ENCODE measurements around the gene SLC25A1.
"Not testable (repeated sequence)": the region's sequence is repeated elsewhere in the genome, so short reads cannot be mapped to it uniquely, and the experiment has no call there.

Gene SLC25A1

GRCh38 chr22:19166421-19166820, 12.1 kb downstream of the SLC25A1 start:
- DNase-seq (ENCODE audit: low spot score): no peak

DNA sequence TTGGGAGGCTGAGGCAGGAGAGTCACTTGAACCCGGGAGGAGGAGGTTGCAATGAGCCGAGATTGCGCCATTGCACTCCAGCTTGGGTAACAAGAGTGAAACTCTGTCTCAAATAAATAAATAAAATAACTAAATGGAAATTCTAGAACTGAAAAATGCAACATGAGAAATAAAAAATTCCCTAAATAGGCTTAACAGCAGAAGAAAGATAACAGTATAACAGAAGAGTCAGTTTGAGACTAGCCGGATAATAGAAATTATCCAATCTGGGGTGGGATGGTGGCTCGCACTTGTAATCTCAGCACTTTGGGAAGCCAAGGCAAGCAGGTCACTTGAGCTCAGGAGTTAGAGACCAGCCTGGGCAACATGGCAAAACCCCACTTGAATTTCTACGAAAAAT, 14.1 kb downstream of the SLC25A1 start:
- no peak for DNase-seq (ENCODE audit: low spot score)

DNA sequence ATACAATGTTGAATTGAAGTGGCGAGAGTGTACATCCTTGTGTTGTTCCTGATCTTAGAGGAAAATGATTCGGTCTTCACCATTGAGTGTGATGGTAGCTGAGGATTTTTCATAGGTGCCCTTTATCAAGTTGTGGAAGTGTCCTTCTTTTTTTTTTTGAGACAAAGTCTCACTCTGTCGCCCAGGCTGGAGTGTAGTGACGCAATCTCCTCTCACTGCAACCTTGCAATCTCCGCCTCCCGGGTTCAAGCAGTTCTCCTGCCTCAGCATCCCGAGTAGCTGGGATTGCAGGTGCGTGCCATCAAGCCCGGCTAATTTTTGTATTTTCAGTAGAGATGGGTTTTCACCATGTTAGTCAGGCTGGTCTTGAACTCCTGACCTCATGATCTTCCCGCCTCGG, 19.9 kb downstream of the SLC25A1 start:
- not testable (repeated sequence) for DNase-seq (ENCODE audit: low spot score)

- DNase-seq (ENCODE audit: low spot score): not testable (repeated sequence)
Measured at GRCh38 chr22:19156109-19156508, 22.4 kb downstream of the SLC25A1 start.

GRCh38 chr22:19152942-19153883, 25.3 kb downstream of the SLC25A1 start:
- DNase-seq (ENCODE audit: low spot score): no peak

DNA sequence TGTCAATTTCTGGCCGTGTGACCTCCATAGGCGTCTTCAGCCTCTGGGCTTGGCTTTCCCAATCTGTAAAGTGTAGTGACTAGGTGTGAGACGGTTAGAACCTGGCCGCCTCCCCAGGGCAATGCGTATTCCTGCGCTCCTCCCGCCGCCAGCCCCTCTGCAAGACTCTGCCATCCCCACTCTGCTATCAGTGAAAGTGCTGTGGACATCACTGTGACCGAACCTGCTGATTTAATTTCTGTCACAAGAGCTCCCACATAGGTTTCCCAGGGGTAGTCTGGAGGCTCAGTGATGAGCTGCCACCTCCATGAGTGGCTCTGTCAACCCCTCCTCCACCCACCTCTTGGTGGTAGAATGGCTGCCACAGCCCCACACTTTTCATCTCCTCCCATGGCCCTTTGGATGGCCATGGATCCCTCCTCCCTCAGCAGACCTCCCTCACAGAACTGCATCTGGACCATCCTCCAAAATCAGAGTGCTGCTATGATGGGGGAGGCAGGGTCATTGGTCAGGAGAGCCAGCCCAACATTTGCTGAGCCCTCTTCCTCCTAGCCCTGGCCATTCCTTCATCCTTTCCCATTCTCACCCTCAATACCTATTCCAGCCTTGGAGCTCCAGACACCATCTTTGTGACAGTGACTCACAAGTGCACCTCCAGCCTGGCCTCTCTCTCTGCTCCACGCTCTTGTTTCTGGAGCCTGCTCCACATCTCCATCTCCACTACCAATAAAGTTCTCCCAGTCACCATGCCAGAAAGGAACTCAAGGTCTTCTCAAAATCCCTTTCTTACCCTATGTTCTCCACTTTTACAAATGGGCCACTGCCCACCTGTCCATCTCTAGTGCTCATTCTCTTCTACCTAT, 27.0 kb downstream of the SLC25A1 start:
- DNase-seq (ENCODE audit: low spot score): no peak

DNA sequence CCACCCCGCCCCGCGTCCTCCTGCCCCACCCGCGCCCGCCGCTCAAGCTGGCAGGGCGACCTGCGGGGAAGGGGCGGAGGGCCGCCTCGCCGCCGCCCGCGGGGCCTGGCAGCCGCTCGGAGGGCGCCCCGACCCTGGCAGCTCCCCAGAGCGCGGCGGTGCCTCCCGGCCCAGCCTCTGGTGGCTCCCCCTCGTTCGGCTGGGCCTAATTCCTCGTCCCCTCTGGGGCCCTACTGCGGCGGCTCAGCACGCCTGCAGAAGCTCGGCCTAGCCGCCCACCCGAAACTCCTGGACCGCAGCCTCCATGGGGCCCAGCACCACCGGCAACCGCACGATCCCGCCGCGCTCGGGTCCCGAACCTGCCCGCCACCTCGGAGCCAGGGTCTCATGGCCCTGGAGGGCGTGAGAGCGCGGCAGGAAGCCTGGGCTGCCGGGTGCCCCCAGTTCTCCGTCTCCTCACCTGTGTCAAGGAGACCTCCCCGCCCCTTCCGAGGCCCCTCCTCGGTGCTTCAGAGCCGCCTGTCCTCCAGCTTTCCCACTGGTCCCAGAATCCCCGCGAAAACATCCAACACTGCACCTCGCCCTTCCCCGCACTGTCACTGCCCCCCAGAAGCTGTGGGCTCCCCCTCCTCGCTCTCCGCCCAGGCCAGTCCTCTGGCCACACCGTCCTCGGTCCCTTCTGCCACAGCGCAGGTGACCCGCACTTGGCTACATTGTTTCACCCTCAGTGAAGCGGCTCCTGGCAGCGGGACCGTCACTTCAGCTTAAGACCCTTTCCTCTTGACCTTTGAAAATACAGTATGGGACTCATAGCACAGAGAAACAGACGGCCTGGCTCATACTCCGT, 27.8 kb downstream of the SLC25A1 start:
- DNase-seq (ENCODE audit: low spot score): no peak

GRCh38 chr22:19149991-19150390, 28.5 kb downstream of the SLC25A1 start, which contains the start of gene GSC2:
Gene GSC2, minus strand, starts transcription at chr22:19150292. Its CDS starts 9 bp downstream, at chr22:19150283.
- DNase-seq (ENCODE audit: low spot score): no peak

GRCh38 chr22:19149047-19149883, 29.3 kb downstream of the SLC25A1 start:
- no peak for DNase-seq (ENCODE audit: low spot score)

- no peak for DNase-seq (ENCODE audit: low spot score)
Measured at GRCh38 chr22:19148417-19149046, 30.0 kb downstream of the SLC25A1 start.

DNA sequence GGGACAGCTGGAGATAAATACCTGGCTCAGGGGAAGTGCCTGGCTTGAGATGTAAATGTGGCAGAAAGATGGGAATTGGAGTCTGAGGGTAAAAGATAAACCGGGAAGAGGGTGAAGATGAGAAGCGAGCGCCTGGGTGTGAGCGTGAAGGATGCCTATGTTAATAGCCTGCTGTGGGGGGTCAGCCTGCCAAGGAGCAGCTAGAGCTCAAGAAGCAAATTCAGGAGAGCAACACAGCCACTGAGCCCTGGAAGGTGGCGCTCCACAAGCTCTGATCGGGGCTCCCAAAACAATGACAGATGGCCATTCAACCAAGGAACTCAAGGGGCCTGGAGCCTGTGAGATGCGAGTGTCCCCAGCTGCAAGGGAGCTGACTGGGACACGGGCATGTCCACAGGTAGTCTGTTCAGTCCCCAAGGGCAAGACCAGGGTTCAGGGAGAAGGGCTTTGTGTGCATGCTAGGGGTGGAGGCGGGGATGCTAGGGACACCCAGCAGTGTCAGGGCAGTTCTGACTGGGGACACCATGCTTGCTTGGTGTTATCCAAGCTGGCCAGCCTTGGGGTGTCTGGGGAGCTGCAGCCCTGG, 31.2 kb downstream of the SLC25A1 start:
- no peak for DNase-seq (ENCODE audit: low spot score)

DNA sequence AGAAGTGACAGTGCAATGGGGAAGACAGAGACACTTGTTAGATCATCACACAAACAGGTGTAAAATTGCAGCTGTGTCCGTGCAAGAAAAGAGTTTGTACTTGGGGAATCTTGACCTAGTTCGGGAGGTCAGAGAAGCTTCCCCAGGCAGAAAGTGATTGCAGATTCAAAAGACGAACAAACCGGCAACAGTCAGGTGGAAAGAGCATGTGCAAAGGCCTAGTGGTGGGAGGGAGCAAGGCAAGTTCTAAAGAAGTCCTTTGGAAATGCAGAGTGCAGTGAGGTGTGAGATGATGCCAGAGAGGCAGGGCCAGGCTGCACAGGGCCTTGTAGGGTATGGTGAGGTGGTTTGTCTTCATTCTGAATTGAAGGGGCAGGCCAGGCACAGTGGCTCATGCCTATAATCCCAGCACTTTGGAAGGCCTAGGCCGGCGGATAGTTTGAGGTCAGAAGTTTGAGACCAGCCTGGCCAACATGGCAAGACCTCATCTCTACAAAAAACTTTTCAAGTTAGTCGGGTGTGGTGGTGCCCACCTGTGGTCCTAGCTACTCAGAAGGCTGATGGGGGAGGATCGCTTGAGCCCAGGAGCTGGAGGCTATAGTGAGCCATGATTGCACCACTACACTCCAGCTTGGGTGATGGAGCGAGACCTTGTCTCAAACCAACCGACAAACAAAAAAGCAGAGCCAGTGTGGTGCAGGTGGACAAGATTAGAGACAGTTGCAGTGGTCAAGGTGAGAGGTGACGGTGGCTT, 32.1 kb downstream of the SLC25A1 start:
- DNase-seq (ENCODE audit: low spot score): no peak

DNA sequence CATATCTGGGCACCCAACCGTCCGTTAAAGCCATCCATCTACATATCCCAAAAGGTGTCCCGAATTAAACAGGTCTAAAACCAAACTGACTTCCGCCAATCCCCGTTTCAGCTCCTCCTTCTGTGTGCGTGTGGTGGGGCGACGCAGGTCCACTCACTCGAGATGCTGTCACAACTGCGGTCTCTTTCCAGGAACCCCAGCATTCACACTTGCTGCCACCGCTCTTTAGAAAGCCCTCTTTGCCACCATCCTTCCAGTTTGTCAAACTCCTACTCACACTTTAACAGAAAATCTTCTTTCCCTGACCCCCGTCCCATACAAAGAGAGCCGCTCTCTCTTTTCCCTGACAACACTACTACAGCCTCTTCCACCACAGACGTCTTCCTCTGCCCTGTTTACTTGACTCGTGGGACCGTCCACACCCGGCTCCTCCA, 34.6 kb downstream of the SLC25A1 start:
- no peak for DNase-seq (ENCODE audit: low spot score)

- no peak for DNase-seq (ENCODE audit: low spot score)
Measured at GRCh38 chr22:19143212-19143611, 35.3 kb downstream of the SLC25A1 start.

- no peak for DNase-seq (ENCODE audit: low spot score)
Measured at GRCh38 chr22:19142394-19142793, 36.1 kb downstream of the SLC25A1 start.

- DNase-seq (ENCODE audit: low spot score): no peak
Measured at GRCh38 chr22:19139974-19140373, 38.6 kb downstream of the SLC25A1 start.

GRCh38 chr22:19139001-19139356, 39.6 kb downstream of the SLC25A1 start:
- no peak for DNase-seq (ENCODE audit: low spot score)

DNA sequence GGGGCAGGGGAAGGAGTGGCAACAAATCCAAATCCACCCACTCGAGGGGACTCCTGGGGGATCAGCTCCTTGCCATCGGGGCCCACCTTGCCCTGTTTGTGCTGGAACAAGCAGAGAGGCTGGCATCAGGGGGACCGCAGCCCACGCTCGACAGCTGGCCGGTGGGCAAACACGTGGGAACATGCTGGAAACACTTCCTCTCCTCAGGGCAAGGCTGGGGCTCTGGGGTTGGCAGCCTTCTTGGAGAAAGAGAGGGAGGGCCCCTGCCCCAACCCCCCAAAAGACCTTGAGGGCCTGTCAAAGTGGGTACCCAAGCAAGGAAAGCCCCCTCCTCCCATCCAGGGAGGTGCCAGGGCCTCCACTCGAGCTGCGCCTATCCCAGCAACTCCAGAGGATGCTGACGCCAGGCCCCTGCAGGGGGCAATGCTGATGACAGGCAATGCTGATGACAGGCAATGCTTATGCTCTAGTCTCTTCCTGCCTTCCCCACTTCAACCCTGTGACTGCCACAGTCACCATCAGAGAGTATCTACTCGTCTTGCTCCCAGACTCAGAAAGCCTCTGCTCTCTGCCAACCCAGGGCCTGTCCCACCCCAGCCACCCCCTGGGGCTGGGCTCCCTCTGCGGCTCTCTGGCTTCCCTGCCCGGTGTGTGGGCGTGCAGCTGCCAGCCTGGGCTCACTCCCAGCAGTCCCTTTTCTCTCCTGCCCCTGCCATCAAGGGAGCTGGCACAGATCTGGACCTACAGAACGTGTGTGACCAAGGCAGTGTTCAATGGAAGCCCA, 40.1 kb downstream of the SLC25A1 start:
- DNase-seq (ENCODE audit: low spot score): no peak
